Measurements from ENCODE around the gene GRAMD2B. TPM values are rescaled to one million over a fixed set of nuclear protein-coding genes. Genes with fewer than 3 reads are reported as not detected.

The GRAMD2B gene
- total RNA-seq, 1 donor from 2014 or later = 29.1 TPM

- Mint-ChIP-seq H3K4me3 (ENCODE audit: unreplicated experiment) (no peak overlapping the region), H3K4me1 (ENCODE audit: low read depth, unreplicated experiment) (peaks cover 16% of the 10 kb centered on the region), H3K9me3 (ENCODE audit: unreplicated experiment) (peaks cover 21% of the 10 kb centered on the region), H3K27ac (ENCODE audit: unreplicated experiment) (no peak overlapping the region), H3K27me3 (ENCODE audit: low read depth, unreplicated experiment) (no peaks in the 10 kb centered on the region), H3K36me3 (ENCODE audit: low read depth, unreplicated experiment) (no peaks in the 10 kb centered on the region)
- no peaks in the 10 kb centered on the region for H3K36me3 ChIP-seq (ENCODE audit: insufficient read depth, low read length)
- FAIRE-seq (peak; percentile 32), DNase-seq (ENCODE audit: low read depth) (no peak)
- no peak overlapping the region for H3K4me2 ChIP-seq (ENCODE audit: low read length)
- H3K4me3 ChIP-seq (ENCODE audit: insufficient read depth, low read depth, low read length) = no peak overlapping the region
- H3K9ac ChIP-seq (ENCODE audit: low read length) = no peak overlapping the region
- TF ChIP-seq EZH2 (IDR thresholded peaks at IDR 0.05; ENCODE audit: insufficient read depth, low read length) = no peak
- TF ChIP-seq, protein P1, sequence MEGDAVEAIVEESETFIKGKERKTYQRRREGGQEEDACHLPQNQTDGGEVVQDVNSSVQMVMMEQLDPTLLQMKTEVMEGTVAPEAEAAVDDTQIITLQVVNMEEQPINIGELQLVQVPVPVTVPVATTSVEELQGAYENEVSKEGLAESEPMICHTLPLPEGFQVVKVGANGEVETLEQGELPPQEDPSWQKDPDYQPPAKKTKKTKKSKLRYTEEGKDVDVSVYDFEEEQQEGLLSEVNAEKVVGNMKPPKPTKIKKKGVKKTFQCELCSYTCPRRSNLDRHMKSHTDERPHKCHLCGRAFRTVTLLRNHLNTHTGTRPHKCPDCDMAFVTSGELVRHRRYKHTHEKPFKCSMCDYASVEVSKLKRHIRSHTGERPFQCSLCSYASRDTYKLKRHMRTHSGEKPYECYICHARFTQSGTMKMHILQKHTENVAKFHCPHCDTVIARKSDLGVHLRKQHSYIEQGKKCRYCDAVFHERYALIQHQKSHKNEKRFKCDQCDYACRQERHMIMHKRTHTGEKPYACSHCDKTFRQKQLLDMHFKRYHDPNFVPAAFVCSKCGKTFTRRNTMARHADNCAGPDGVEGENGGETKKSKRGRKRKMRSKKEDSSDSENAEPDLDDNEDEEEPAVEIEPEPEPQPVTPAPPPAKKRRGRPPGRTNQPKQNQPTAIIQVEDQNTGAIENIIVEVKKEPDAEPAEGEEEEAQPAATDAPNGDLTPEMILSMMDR (IDR thresholded peaks at IDR 0.05; ENCODE audit: insufficient read depth, low read depth, low read length) = no peak
- H3K9me3 ChIP-seq (ENCODE audit: insufficient read depth, low read depth, low read length) = no peaks in the 10 kb centered on the region
- no peak overlapping the region for H3K27ac ChIP-seq (ENCODE audit: low read depth, low read length)
- H4K20me1 ChIP-seq (ENCODE audit: insufficient read depth, low read length) = no peaks in the 10 kb centered on the region
- H3K27me3 ChIP-seq (ENCODE audit: insufficient read depth, low read length) = no peaks in the 10 kb centered on the region
- H2AFZ ChIP-seq (ENCODE audit: low read depth, low read length) = no peak overlapping the region
- peaks cover 2% of the 10 kb centered on the region for H3K4me1 ChIP-seq (ENCODE audit: insufficient read depth, low read length)
- no peaks in the 10 kb centered on the region for H3K79me2 ChIP-seq (ENCODE audit: insufficient read depth, low read length)
These were observed 22.5 kb upstream of the GRAMD2B start for GRCh38 chr5:126400621-126401251.

DNA sequence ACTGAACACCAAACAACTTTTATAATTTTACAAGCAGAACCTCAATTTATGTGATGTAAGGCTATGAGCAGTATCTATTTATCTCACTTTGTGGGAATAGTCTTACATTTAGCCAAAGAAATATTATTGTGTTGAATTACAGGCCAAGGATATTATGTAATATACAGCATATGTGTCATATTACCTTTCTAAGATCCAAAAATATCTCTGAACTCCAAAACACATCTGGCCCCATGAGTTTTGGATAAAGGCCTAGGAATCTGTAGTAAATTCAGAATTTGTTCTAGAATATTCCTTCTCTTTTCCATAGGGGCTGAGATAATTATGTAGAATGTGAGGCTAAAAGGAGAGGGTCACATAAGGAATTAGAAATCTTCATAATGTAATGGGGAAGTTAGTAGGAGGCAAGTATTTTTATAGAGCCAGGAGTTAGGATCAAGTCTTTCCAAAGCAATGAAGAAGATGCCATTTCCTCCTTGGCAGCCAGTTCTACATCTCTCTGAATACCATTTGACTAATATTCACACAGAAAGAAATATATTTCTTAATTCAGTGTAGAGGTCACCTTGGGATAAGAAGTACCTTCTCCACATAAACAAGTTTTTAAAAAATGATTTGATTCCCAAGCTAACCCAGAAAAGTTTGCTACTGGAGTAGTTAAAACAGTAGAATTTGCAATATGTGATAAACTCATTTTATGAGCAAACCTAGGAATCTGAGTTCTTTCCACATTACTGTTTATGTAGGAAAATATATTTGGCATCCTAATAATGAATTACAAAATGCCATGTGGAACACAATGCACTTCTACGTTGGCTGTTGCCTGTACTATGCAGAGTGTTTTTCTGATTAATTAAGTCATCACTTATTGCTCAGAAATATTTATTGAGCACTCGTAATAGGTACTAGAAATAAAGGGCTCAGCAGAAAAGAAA is 20.3 kb upstream of the GRAMD2B start:
- Histone ChIP-seq H3K4me3 (ENCODE audit: insufficient read depth, low read depth, low read length) (no peak overlapping the region), H3K36me3 (ENCODE audit: insufficient read depth, low read length) (no peaks in the 10 kb centered on the region), H4K20me1 (ENCODE audit: insufficient read depth, low read length) (no peaks in the 10 kb centered on the region), H3K27me3 (ENCODE audit: insufficient read depth, low read length) (no peaks in the 10 kb centered on the region), H2AFZ (ENCODE audit: low read depth, low read length) (no peak overlapping the region), H3K27ac (ENCODE audit: low read depth, low read length) (no peak overlapping the region), H3K4me2 (ENCODE audit: low read length) (no peak overlapping the region), H3K4me1 (ENCODE audit: insufficient read depth, low read length) (peaks cover 2% of the 10 kb centered on the region), H3K9me3 (ENCODE audit: insufficient read depth, low read depth, low read length) (no peaks in the 10 kb centered on the region), H3K9ac (ENCODE audit: low read length) (no peak overlapping the region), H3K79me2 (ENCODE audit: insufficient read depth, low read length) (no peaks in the 10 kb centered on the region)
- Mint-ChIP-seq H3K9me3 (ENCODE audit: unreplicated experiment) (peaks cover 21% of the 10 kb centered on the region), H3K4me3 (ENCODE audit: unreplicated experiment) (no peak overlapping the region), H3K4me1 (ENCODE audit: low read depth, unreplicated experiment) (peaks cover 9% of the 10 kb centered on the region), H3K36me3 (ENCODE audit: low read depth, unreplicated experiment) (no peaks in the 10 kb centered on the region), H3K27me3 (ENCODE audit: low read depth, unreplicated experiment) (no peaks in the 10 kb centered on the region), H3K27ac (ENCODE audit: unreplicated experiment) (no peak overlapping the region)
- peak; percentile 49 for FAIRE-seq
- TF ChIP-seq, protein P1 (IDR thresholded peaks at IDR 0.05; ENCODE audit: insufficient read depth, low read depth, low read length) = no peak
- TF ChIP-seq EZH2 (IDR thresholded peaks at IDR 0.05; ENCODE audit: insufficient read depth, low read length) = no peak
- DNase-seq (ENCODE audit: low read depth) = no peak
